GM12891 (cell line): ENCODE data around the gene TTYH3.

ENCODE experiments used
- DNase-seq: peaks from one replicate; pipeline ENCODE4 v3.0.0; 2011; ENCODE audit warnings: low spot score; ENCODE audit not compliant: insufficient read length
- FAIRE-seq: peaks from 2 replicates; lab custom pipeline; 2011; peaks lifted over from hg19 to GRCh38; lab: Jason Lieb, UNC
- PAX5 ChIP-seq: IDR thresholded peaks from 2 replicates; pipeline ENCODE4 v1.6.1; 2011; ENCODE audit warnings: low read length, moderate library complexity, mild to moderate bottlenecking; ENCODE audit not compliant: insufficient read depth, severe bottlenecking
- POLR2A ChIP-seq: IDR thresholded peaks from 2 replicates; pipeline ENCODE4 v1.6.1; 2011; ENCODE audit warnings: low read depth, low read length, control low read depth
- POLR2AphosphoS5 ChIP-seq: IDR thresholded peaks from 2 replicates; pipeline ENCODE4 v1.6.1; 2011; ENCODE audit warnings: low read depth, low read length, control low read depth
- POU2F2 ChIP-seq: IDR thresholded peaks from 2 replicates; pipeline ENCODE4 v1.6.1; 2011; ENCODE audit warnings: low read depth, mild to moderate bottlenecking, control low read depth, low read length, moderate library complexity
- SPI1 ChIP-seq: IDR thresholded peaks from 2 replicates; pipeline ENCODE4 v1.6.1; 2011; ENCODE audit warnings: low read depth, low read length, control low read depth
- TAF1 ChIP-seq: IDR thresholded peaks from 2 replicates; pipeline ENCODE4 v1.6.1; 2011; ENCODE audit warnings: low read depth, low read length, control low read depth

The TTYH3 gene

DNA sequence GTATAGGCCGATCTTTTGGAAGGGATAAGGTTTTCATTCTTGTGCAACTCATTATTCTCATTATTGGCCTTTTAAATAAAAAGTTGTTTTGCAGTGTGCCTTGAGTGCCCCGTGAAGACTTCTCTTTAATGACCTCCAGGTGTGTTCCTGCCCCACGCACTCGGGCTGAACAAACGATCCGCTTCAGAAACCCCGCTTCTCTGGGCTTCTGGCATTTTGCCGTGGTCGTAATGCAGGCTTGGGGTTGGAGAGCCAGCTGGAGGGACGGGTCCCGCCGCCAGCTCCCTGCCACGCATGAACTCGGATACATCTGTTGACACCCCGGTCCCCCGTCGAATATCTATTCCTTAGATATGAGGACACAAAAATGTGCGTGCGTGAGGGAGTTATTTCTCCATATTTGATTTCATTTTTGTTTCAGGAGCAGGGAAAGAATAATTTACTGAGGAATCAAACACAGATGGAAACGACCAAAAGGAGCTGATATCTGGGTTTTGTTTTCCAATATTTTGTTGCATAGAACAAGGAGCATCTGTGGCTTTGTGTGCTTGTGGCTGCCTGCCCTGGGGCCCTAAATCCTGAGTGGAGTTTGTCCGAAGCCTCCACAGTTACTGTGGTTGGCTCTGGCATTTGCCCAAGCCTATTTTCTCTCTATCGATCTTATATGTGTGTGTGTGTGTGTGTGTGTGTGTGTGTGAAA lies 17.0 kb upstream of the TTYH3 start:
- DNase-seq: no peak
- TF ChIP-seq TAF1 (no peak), POLR2A (no peak), SPI1 (no peak), PAX5 (no peak), POLR2AphosphoS5 (no peak), POU2F2 (no peak)
- FAIRE-seq: no peak

DNA sequence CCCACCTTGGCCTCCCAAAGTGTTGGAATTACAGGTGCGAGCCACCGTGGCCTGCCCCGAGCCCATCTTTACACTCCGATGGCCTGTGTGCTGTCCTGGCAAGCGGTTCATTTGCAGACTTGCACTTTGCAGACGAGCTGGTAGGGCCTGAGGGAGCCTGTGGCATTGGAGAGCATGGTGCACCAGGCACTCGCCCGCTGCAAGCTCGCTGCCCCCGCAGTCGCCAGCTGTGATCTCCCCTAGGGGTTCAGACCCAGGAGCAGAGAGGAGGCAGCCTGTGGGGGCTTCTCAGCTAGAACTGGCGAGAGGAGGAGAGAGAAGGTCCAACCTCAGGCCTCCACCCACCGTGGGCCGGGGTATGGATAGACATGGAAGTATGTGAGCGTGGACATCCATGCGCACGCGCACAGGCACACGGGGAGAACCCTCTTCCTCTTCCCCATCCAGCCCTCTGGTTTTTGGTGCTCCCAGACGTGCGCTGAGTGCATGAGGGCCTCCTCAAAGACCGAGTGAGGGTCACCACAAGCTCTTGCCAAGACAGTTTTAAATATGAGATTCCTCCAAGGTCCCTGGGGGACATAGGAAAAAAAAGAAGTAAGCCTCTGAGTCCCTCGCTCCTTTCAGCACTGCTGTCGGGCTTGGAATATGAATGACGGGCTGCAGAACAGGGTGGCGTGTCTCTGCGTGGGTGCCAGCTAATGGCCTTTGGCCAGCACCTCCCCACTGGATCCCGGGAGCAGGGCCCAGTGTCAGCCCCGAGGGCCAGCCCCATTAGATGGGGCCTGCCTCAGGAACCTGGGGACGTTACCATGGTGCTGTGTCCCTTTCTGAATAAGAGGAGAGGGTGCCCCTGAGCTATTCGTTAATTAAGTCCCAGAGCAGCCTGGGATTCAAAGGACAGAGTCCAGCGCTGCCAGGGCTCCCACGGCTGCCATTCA lies 15.1 kb upstream of the TTYH3 start:
- FAIRE-seq: no peak
- TF ChIP-seq POU2F2 (no peak), POLR2AphosphoS5 (no peak), TAF1 (no peak), PAX5 (no peak)
- DNase-seq: no peak

DNA sequence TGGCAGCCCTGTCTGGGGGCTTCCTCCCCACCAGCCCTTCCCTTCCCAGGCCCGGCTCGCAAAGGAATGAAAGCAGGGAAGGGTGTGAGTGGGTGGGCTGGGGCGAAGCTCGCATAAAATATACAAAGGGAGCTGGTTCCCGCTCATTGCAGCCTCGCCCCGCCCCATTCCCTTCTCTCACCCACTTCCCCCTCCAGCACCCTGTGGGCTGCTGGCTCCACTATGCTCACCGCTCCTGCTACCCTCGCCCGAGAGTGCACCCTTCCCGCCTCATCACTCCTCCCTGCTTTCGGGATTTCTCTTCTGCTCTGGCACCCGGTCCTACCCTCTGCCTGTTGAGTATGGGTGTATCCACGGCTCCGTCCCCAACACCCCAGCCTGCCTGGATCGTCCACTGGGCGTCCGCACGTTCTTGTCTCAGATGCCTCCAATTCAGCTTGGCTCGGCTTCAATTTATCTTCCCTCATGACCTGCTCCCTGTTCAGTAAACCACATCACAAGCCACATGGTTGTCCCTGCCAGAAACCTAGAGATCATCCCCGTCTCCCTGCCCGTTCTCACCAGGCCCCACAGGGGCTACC lies 14.4 kb upstream of the TTYH3 start:
- FAIRE-seq (no peak), DNase-seq (no peak)
- TF ChIP-seq PAX5 (no peak), POU2F2 (no peak), SPI1 (no peak), POLR2A (no peak), TAF1 (no peak), POLR2AphosphoS5 (no peak)

DNA sequence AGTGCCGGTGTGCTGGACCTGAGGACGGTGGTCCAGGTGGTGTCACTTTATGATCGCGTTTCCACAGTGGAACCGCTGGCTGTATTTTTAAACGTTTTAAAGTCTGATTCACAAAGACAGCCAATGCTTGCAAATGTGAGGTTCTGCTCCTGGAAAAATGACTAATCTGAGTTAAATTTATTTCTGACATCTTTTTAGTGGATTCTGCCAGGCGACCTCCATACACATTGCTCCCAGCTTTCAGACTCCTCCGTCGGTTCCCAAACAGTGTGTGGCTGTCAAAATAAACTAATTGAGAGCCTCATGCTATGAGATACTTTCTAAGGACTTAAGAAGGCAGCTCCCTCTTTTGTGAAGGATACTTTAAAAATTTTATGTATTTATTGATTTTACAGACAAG lies 12.7 kb upstream of the TTYH3 start:
- no peak for DNase-seq
- TF ChIP-seq TAF1: no peak
- no peak for FAIRE-seq

DNA sequence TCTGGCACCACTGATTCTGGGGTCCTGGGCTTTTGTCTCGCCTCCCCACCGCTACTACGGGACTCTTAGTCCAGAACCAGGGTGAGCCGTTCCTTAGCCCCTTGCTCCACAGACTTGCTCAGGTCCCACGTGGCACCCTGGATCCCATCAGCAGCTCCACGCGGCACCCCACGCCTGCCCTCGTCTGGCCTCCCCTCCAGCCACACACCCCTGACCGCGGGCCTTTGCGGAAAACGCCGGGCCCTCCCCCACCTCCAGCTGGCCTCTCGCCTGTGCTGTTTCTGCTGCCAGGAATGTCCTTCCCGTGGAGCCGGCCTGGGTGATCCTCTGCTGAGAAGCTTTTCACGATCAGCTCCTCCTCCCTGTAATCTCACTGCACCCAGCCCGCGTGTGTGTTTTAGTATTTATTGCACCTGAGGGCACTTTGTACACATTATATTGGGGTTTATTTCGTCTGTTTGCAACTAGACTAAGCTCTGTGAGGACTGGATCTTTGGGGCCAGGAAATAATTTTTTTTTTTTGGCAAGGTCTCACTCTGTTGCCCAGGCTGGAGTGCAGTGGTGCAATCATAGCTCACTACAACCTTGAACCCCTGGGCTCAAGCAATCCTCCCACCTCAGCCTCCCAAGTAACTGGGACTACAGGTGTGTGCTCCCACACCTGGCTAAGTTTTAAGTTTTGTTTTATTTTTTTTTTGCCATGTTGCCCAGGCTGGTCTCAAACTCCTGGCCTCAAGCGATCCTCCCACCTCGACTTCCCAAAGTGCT lies 10.5 kb upstream of the TTYH3 start:
- TF ChIP-seq POU2F2 (no peak), TAF1 (no peak)
- FAIRE-seq: no peak
- DNase-seq: no peak

DNA sequence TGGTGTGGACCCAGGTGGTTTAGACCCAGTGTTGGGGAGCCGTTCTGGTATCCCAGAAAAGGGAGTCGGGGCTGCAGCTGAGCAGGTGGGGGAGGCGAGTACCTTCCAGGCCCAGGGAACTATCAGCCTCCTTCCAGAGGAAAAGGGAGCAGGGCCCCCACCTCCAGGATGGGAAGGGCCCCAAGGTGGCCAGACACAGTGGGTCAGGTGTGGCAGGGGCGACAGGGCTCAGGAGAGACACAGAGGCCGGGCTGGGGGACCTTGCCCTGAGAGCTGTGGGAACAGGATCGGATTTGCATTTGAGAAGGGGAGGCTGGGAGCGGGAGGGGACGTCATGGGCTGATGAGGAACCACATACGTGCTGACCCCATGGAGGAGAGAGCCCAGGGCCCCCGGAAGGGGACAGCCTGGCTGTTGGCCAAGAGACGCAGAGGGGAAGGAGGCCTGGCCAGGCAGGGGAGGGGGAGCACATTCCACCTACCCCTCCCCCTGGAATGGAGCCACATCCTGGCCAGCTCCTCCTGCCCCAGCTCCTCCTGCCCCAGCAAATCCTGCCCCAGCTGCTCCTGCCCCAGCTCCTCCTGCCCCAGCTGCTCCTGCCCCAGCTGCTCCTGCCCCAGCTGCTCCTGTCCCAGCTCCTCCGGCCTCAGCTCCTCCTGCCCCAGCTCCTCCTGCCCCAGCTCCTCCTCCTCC lies 9.7 kb upstream of the TTYH3 start:
- no peak for DNase-seq
- FAIRE-seq: no peak
- TF ChIP-seq POLR2AphosphoS5: no peak
- TF ChIP-seq POLR2A: no peak
- TF ChIP-seq TAF1: no peak
- TF ChIP-seq SPI1: no peak
- TF ChIP-seq POU2F2: no peak
- no peak for TF ChIP-seq PAX5

DNA sequence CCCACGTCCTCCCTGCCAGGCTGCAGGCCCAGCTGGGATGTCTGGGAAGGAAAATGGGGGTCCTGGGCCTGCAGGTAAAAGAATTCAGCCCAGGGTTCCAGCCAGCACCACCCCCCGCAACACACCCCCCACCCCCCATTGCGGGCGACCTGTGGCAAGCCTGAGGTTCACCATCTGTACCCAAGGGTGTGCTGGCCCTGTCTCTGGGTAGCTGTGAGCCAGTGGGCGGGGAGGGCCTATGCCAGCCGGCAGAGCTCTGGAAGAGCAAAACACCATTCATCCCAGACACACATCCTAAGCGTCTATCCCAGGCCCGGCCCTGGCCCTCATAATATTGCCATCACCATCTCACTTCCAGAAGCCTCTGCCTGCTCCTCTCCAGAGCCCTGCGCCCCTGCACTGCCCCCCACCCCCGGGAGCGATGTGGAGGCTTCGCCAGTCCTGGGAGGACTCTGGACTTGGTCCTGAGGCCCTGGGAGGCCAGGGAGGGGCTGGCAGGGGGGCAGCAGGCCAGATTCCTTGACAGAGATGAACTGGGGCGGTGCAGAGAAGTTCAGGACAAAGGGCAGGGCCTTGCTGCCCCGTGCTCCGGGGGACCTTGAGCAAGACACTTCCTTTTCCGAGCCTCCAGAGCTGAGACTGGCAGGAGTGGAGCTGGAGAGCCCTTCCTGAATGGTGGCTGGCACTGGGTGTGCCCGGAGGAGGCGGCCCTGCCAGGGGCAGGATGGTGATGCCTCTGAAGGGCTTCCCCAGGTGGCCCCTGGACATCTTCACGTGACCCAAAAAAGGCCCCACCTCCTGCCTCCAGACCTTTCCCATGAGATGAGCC lies 8.7 kb upstream of the TTYH3 start:
- TF ChIP-seq SPI1 (no peak), PAX5 (no peak), POLR2AphosphoS5 (no peak), POU2F2 (no peak), POLR2A (no peak), TAF1 (no peak)
- DNase-seq (no peak), FAIRE-seq (no peak)

DNA sequence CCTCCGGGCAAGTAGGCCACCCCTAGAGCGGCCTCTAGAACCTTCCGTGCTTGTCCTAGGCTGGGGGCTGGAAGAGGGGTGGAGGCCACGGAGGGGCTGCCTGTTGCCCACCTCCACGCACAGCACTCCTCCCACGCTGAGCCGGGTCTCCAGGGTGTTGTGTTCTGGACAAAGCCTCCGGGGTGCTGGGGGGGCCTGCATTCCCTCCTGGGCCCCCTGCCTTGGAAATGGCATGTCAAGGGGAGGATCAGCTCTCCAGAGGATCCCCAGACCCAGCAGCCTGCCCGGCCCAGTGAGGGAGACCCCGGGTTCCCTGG lies 8.1 kb upstream of the TTYH3 start:
- FAIRE-seq (no peak), DNase-seq (no peak)
- TF ChIP-seq POLR2A: no peak
- no peak for TF ChIP-seq SPI1
- TF ChIP-seq TAF1: no peak
- no peak for TF ChIP-seq PAX5
- no peak for TF ChIP-seq POU2F2
- no peak for TF ChIP-seq POLR2AphosphoS5
